Endothelial cell of umbilical vein (primary cell): Measurements from ENCODE around the gene RACGAP1.

Experiments
- CTCF ChIP-seq, 2 donors: IDR thresholded peaks; 1 replicate in 1 of 2; 2 replicates in 1 of 2; pipeline ENCODE4 v1.5.1; 2011; ENCODE audit warnings: low read length in 2 of 2, mild to moderate bottlenecking in 2 of 2, moderate library complexity in 2 of 2, control low read depth in 1 of 2, inconsistent platforms in 1 of 2, low read depth in 1 of 2; ENCODE audit not compliant: insufficient read depth in 1 of 2; ENCODE audit errors: extremely low read depth in 1 of 2
- TF ChIP-seq, protein P1 (sequence below): IDR thresholded peaks from 2 replicates; pipeline ENCODE4 v1.6.1; 2011; ENCODE audit not compliant: insufficient read depth, insufficient read length

DNA sequence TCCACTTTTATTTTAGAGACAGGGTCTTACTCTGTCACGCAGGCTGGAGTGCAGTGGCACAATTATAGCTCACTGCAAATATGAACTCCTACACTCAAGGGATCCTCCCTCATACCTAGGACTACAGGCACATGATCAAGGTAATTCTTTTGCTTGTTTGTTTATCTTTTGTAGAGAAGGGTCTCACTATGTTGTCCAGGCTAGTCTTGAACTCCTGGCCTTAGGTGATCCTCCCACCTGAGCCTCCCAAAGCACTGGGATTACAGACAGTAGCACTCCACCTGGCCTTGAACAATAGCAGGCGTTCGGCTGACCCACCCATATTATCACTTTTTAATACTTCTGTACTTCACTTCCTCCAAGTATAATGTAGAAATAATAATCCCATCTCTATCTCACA, 1.4 kb upstream of the RACGAP1 start:
- TF ChIP-seq CTCF (IDR thresholded peaks at IDR 0.05; ENCODE audit: extremely low read depth in 1 of 2, insufficient read depth in 1 of 2, low read depth in 1 of 2, low read length in 2 of 2) = no peak
- TF ChIP-seq, protein P1, sequence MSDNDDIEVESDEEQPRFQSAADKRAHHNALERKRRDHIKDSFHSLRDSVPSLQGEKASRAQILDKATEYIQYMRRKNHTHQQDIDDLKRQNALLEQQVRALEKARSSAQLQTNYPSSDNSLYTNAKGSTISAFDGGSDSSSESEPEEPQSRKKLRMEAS = no peak
